GM21717 (cell line): ENCODE data around the gene CHRNA5.
"Not testable (repeated sequence)": the region's sequence is repeated elsewhere in the genome, so short reads cannot be mapped to it uniquely, and the experiment has no call there.

Experiments used
- ATAC-seq: cut with Tn5 transposase; IDR thresholded peaks from one replicate; pipeline ENCODE4 v1.9.1; 2021; ENCODE audit warnings: mild to moderate bottlenecking, moderate library complexity; ENCODE audit not compliant: unreplicated experiment

The CHRNA5 gene

DNA sequence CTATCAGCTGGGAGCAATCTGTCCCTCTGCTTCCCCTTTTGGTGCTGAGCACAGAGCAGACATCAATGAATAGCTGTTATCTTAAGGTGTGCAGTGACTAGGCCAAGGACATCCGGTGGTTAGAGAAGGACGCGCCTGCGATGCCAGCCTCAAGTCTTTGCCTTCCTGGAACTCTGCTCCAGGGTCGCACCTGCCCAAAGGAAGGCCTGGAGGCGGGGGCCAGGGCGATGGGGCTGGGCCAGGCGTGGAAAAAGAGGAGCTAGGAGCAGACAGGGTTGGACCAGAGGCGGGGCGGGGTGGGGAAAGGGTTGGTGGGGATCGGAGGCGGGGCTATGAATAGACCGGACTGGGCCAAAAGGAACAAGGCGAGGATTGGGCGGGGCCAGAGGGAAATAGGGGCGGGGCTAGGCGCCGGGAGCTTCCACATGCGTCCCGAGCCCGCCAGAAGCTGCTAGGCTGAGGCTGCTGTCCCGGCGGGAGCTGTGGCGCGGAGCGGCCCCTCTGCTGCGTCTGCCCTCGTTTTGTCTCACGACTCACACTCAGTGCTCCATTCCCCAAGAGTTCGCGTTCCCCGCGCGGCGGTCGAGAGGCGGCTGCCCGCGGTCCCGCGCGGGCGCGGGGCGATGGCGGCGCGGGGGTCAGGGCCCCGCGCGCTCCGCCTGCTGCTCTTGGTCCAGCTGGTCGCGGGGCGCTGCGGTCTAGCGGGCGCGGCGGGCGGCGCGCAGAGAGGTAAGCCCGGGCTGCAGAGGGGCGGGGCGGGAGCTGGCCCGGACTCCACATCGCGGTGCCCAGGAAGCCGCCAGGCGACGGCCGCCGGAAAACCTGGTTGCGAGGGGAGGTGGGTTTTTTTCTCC is at the start of gene CHRNA5:
CHRNA5 (plus strand) TSS at position 424 of the 854 bp plus-strand sequence; CDS start at position 624, 200 bp downstream.
- ATAC-seq: no peak

DNA sequence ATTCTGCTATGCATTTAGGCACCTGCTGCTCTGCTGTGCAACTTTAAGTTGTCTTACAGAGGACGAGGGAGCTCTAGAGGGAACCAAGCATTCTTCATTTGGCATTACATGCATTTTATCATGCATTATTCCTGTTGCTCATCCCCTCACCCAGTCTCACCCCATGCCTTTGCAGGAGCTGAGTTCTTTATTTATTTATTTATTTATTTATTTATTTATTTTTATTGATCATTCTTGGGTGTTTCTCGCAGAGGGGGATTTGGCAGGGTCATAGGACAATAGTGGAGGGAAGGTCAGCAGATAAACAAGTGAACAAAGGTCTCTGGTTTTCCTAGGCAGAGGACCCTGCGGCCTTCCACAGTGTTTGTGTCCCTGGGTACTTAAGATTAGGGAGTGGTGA is 45.3 kb upstream of the CHRNA5 start:
- ATAC-seq: not testable (repeated sequence)

DNA sequence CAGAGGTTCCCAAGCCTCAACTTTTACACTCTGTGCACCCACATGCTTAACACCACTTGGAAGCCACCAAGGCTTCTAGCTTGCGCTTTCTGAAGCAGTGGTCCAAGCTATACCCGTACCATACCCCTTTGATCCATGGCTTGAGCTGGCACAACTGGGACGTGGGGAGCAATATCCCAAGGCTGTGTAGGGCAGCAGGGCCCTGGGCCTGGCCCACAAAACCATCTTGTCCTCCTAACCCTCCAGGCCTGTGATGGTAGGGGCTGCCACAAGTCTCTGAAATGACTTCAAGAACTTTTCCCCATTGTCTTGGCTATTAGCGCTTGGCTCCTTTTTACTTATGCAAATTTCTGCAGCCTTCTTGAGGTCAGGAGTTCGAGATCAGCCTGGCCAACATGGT is 41.1 kb upstream of the CHRNA5 start:
- no peak for ATAC-seq

DNA sequence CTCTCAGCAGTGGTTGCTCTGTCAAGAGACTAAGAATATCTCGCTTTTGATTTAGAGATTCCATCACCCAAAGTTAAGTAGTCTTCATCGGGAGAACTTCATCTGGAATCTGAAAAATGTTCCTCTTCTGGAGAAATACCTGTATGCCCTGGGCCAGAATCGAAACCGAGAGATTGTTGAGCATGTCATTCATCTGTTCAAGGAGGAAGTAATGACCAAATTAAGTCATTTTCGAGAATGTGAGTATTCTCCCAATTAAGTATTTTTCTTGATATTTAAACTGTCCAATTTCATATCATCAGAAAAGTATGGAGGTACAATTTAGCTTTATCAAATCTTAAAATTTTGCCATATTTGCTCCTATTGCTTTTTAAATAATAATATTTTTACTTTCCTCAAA is 38.0 kb upstream of the CHRNA5 start:
- ATAC-seq: no peak

DNA sequence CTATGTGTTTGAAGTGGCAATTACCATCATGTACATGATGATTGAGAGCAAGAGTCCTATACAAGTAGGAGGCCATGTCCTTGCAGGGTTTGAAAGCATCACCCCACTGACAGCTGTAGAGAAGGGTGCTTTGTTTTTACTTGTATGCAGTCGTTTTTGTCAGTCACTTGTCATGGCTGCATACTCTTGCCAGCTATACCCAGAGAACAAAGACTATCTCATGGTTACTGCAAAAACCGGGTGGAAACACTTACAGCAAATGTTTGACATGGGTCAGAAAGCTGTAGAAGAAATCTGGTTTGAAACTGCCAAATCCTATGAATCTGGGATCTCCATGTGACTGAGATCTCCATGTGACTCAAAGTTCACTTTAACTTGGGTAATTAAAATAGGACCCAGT is 32.0 kb upstream of the CHRNA5 start:
- ATAC-seq: no peak

DNA sequence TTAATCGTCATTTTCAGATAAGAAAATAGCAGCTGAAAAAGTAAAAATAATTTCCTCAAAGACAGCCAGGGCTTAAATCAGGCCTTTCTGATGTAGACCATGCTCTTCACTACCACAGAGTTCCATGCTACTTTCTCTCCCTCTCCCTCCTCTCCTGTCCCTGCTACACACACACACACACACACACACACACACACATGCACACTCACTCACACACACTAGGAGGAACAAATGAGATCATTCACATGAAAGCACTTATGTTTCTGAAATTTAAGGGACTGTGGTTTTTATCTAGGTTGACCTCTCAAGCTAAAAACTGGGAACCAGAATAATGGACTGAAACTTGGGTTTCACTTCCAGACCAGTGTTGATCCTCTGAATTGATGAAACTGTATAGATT is 29.2 kb upstream of the CHRNA5 start:
- ATAC-seq: no peak

DNA sequence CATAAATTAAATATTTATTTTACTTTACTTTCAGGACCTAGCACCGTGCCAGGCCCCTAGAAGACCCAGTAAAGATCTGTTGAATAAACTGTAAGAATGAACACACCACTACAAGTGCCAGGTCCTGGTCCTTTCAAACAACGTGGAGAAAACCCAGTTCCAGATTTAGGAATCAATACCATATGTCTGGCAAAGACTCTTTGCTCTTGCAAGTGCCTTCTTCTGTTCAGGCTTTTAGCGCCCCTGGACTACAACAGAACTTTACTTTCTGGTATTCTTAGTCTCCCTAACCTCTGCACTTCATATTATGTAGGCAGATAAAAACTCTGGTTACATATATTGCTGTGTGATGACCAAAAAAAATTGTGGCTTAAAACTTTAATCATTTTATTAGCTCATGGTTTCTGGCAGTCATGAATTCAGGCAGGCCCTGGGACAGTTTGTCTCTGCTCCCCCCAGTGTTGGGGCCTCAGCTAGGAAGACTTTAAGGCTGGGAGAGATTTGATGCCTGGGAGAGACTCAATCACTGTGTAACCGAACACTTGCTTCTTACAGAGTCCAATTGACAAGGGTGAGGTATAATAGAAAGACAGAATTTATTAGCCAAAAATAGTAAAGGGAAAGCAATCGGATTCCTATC is 27.9 kb upstream of the CHRNA5 start:
- ATAC-seq: no peak

DNA sequence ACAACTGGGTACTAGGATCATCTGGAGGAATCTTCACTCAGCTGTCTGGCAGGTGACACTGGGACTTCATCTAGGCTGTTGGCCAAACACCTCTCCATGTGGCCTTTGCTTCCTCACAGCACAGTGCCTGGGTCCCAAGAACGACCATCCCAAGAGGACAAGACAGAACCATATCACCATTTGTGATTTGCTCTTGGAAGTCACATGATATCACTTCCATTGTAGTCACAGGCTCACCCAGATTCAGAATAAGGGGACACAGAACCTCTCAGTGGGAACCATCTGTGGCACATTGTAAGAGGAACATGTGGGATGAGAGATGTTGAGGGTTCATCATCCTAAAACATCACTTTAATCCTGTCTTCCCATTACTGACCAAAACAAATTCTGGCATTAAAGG is 27.0 kb upstream of the CHRNA5 start:
- ATAC-seq: no peak

DNA sequence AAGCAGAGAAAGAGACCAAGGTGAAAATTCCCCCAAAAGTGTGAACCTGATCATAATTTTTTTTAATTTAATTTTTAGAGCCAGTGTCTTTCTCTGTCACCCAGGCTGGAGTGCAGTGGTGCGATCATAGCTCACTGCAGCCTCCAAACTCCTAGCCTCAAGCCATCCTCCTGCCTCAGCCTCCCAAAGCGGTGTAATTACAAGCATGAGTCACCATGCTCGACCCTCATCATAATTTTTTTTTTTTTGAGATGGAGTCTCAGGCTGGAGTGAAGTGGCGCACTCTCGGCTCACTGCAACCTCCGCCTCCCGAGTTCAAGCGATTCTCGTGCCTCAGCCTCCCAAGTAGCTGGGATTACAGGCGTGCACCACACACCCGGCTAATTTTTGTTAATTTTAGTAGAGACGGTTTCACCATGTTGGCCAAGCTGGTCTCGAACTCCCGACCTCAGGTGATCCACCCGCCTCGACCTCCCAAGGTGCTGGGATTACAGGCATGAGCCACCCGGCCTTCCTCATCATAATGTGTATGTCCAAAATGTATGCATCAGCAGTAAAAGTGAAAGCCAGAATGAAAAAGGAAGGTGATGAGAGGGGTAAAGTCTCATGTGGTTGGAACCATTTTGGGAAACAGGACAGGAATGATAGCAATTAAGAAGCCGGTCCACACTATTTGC is 25.7 kb upstream of the CHRNA5 start:
- not testable (repeated sequence) for ATAC-seq

DNA sequence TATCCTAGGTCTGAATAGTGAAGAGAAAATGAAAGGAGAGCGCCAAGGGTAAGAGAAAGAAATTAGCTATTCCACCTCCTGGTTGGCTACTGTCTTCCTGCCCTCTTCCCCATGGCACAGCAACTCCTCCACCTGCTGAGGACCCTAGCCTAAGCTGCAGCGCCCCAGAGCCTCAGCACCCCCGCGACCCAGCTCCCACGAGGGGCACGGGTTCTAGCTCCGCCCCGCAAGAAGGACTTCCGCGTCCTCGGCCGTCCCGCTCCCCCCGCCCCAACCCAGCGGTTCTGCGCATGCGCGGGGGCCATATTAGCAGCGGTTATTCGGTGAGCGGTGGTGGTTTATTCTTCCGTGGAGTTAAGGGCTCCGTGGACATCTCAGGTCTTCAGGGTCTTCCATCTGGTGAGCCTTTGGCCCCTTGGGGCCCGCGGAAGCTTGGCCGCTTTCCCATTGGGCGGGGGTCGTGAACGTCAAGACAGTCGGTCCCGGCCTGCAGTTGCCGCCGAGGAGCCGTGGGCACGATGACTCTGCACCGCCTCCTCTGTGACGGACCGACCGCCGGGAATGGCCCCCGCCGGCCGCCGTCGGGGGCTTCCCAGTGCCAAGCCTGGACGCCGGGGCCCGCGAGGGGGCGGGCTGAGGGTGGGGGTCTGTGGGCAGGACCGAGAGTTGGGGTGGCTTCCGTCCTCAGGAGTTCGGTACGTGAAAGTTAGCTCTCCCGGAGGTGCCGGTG is 25.0 kb upstream of the CHRNA5 start, which contains the start of gene PSMA4:
PSMA4 (plus strand) TSS at position 304 of the 730 bp plus-strand sequence. CDS start 1,484 bp downstream, outside the sequence.
- ATAC-seq: peak; percentile 61

DNA sequence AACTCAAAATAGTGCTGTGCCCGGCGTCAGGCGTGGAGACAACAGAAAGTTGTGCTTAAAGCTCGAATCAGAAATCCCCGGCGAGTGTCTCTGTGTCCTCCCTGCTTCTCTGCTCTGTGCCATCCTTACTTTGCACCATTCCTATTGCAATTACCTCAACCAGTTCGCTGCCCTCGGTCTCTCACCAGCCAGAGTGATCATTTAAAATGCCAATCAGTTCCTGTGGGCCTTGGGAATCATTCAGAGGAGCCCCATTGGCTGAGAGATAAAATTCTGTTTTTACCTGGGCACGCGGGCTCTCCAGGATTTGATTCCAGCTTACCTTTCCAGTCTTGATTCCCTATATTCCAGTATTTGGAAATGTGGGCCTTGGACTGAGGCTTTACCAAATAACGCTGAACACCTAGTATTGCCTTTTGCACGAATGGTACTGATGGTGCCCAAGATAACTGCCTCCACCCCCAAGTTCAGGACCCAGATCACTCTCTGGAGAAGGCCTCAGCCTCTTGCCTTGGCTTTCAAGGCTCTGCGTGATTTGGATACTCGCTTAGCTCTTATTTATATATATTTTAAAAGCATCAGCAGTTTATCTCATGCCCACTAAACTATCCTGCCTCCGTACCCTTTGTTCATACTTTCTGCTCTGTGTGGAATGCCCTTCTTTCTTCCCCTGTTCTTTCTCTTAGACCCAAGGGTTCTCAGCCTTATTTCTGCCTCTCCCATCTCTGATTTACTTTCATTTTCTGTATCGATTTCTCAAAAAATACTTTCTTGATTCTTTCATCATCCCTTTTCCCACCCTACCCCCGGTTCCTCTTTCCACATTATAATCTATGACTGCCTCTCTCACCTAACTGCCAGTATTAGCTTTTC is 24.2 kb upstream of the CHRNA5 start:
- ATAC-seq: no peak

DNA sequence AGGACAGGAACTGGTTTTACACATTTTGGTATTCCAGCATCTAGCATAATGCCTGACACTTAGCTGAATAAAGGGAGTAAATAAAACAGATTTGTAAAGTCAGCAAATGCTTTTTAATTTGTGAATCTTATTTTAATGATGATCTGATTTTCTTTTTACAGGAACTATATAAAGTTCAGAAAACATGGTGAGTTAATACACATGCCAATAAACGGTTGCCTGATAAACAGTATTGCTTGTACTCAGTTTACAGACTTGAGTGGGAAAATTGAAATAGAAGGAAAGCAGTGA is 23.6 kb upstream of the CHRNA5 start:
- no peak for ATAC-seq

DNA sequence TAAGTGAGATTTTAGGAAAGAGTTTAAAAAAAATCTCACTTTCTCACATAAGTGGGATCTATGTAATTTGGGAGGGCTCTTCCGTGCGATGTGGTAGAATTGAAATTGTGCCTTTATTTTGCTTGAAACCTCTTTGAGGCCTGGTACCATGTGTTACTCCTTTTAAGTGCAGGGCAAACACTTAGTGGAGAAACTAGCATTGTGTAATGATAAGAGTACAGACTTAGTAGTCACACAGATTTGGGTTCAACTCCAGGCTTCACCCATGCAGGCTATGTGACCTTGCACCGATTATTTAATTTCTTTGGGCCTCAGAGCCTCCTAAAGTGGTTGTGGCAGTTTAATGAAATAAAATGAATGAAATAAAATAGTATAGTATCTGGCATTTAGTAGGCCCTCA is 22.7 kb upstream of the CHRNA5 start:
- ATAC-seq: no peak

DNA sequence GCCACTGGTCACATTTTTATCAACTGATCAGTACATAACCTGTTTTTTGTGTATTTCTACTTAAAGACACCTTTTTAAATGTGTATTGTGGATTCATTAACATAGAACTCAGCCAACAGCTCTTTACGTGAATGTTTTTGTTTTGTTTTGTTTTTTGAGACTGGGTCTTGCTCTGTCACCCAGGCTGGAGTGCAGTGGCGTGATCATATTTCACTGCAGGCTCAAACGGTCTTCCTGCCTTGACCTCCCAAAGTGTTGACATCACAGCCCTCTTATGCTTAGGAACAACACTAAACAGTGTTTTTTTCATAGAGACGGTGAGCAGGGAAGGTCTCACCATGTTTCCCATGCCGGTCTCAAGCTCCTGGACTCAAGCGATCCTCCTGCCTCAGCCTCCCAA is 15.1 kb upstream of the CHRNA5 start:
- no peak for ATAC-seq

DNA sequence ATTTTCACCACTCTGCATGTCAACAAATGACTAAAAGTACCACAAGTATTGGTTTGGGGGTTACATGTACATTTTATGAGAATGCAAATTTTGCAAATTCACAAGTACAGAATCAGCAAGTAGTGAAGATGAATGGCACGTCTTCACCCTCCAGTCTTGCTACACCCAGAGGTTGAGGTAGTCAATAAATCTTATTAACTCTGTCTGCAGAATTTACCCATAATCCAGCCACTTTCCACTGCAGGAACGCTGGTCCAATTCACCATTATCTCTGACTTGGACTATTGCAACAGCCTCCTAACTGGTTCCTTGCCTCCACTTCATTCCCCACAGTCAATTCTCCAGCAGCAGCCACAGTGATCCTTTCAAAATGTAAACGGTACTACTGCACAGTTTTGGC is 14.5 kb upstream of the CHRNA5 start:
- no peak for ATAC-seq

DNA sequence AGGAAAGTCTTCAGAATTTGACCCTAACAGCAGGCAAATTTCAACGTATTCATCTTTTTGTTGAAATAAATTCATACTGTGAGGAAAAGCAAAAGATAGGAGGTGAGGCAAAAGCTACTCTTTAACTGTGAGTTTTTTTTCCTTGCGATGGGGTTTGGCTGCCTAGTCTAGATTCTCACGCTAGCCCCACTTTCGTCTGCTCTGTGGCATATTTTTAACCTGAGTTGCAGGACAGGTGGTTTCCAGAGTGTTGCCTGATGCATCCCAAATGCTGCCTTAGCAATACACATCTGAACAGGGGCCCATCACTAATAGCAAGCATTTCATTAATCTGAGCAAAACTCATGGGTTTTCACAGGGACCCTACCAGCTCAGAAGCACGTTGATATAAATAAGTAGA is 13.4 kb upstream of the CHRNA5 start:
- ATAC-seq: no peak

DNA sequence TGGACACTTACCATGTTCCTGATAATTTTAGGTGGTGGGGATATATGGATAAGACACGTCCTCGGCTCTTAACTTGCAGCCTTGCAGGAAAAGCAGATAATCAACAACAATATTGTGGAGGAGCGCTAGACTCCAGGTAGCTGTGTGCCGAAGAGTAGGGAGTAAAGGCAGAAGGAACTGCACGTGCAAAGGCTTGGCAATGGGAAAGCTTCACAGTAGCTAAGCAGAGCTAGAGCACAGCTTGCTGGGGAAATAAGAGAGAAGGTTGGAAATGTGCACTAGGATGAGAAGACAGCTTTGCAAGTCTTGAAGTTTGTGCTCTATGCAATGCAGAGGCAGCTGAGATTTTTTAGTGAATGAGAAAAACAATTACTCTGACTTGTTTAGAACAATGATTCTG is 12.7 kb upstream of the CHRNA5 start:
- no peak for ATAC-seq

DNA sequence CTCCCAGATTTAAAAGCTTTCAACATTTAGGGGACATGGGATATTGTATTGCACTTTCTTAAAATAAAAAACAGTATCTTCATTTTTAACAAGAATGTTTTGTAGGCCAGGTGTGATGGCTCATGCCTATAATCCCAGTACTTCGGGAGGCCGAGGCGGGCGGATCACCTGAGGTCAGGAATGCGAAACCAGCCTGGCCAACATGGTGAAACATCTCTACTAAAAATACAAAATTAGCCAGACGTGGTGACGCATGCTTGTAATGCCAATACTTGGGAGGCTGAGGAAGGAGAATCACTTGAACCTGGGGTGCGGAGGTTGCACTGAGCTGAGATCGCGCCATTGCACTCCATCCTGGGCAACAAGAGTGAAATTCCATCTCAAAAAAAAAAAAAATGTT is 5.1 kb upstream of the CHRNA5 start:
- not testable (repeated sequence) for ATAC-seq

DNA sequence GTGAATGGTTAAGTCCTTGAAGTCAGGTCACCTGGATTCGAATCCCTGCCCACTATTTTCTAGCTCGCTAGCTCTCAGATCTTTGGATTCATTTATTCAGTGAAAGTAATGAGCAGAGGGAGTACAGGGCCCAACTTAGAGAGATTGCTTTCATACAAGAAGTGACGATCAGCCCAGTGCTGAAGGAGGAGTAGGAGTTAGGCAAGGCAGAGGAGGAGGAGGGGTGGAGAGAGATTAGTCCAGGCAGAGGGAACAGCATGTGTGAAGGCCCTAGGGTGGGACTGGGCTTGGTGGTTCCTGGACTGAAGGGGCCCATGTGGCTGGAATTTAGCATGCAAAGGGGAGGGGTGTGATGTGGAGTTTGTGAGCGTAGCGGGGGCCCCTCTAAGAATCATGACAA is 3.8 kb upstream of the CHRNA5 start:
- no peak for ATAC-seq

DNA sequence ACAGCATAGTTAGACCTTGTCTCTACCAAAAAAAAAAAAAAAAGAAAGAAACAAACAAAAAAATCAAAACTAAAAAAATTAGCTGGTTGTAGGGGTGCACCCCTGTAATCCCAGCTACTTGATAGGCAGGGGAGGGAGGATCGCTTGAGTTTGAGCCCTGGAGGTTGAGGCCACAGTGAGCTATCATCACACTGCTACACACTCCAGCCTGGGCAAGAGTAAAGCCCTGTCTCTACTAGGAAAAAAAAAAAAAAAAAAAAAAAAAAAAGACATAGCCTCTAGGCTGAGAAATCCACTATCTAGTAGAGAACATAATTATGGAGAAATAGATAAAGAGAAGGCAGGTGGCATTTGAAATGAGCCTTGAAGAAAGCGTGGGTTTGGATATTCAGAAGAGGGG is 2.2 kb upstream of the CHRNA5 start:
- no peak for ATAC-seq
